Transverse colon (tissue), 3 donors: ENCODE results near the gene IL1R1.

ENCODE experiments used
- CTCF ChIP-seq, 5 experiments: fragments of 200-600 bp in 3 of 5; fragments of 450-650 bp in 2 of 5; sonication (generic) in 3 of 5; IDR thresholded peaks; 1 replicate in 2 of 5; 2 replicates in 3 of 5; pipeline ENCODE4 v1.5.1; 2016 to 2017; ENCODE audit warnings: antibody characterized with exemption in 5 of 5, inconsistent platforms in 3 of 5, mild to moderate bottlenecking in 2 of 5, moderate library complexity in 1 of 5
- POLR2A ChIP-seq: fragments of 450-650 bp; IDR thresholded peaks from one replicate; pipeline ENCODE4 v1.6.1; 2016; ENCODE audit warnings: antibody characterized with exemption, mild to moderate bottlenecking, moderate library complexity

- TF ChIP-seq CTCF (IDR thresholded peaks at IDR 0.05): peak; percentile 36 to 54 (median 41)
- no peak for TF ChIP-seq POLR2A
These were observed 42.8 kb downstream of the IL1R1 start for GRCh38 chr2:102185347-102185746.
